Stimulated activated naive CD4-positive, alpha-beta T cell (primary cell): Measurements from ENCODE around the gene SEC24C.
"Not testable (repeated sequence)": the region's sequence is repeated elsewhere in the genome, so short reads cannot be mapped to it uniquely, and the experiment has no call there.

Source experiments
- DNase-seq, 6 experiments: peaks; one replicate each; lab custom pipeline; 2025; lab: John Stamatoyannopoulos, UW

SEC24C gene

DNA sequence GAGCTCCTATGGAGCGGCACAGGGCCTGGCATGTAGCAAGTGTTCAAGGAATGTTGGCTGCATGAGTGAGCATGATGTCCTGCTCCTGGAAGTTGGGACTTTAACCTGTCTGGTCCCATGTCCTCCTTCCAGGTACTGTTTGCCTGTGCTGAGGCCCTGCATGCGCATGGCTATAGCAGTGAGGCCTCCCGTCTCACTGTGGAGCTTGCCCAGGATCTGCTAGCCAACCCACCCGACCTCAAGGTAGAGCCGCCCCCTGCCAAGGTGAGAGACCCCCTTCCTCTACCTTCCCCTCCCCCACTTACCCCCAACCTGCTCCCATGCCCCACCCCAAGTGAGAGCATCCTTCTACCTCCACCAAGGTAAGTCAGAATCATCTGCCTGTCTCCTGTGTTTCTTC is 49.3 kb downstream of the SEC24C start:
- no peak for DNase-seq

DNA sequence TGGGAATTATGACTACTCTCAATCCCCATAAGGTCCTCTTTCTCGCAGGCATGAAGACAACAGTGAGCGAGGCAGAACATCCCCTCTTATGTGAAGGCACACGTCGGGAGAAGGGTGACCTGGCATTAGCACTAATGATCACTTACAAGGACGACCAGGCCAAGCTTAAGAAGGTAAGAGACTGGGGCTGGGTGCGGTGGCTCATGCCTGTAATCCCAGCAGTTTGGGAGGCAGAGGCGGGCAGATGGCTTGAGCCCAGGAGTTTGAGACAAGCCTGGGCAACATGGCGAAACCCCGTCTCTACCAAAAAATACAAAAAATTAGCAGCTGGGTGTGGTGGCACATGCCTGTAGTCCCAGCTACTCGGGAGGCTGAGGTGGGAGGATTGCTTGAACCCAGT is 51.3 kb downstream of the SEC24C start:
- not testable (repeated sequence) for DNase-seq

DNA sequence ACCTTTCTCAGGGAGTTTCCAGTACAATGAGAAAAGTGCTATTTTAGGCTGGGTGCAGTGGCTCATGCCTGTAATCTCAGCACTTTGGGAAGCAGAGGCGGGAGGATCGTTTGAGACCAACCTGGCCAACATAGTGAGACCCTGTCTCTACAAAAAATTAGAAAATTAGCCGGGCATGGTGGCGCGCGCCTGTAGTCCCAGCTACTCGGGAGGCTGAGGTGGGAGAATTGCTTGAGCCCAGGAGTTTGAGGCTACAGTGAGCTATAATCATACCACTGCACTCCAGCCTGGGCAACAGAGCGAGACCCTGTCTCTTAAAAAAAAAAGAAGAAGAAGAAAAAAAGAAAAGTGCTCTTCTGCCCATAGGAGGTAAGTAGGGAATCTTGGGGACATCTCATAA is 51.9 kb downstream of the SEC24C start:
- not testable (repeated sequence) for DNase-seq

DNA sequence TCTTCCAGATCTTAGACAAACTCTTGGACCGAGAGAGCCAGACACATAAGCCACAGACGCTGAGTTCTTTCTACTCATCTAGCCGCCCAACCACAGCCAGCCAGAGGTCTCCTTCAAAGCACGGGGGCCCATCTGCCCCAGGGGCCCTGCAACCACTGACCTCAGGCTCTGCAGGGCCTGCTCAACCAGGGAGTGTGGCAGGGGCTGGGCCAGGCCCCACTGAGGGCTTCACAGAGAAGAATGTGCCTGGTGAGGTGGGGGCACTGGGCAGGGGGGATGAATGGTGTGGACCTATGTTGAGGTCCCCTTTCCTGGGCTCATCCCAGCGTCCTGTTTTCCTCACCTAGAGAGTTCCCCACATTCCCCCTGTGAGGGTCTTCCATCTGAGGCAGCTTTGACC is 52.6 kb downstream of the SEC24C start:
- no peak for DNase-seq

DNA sequence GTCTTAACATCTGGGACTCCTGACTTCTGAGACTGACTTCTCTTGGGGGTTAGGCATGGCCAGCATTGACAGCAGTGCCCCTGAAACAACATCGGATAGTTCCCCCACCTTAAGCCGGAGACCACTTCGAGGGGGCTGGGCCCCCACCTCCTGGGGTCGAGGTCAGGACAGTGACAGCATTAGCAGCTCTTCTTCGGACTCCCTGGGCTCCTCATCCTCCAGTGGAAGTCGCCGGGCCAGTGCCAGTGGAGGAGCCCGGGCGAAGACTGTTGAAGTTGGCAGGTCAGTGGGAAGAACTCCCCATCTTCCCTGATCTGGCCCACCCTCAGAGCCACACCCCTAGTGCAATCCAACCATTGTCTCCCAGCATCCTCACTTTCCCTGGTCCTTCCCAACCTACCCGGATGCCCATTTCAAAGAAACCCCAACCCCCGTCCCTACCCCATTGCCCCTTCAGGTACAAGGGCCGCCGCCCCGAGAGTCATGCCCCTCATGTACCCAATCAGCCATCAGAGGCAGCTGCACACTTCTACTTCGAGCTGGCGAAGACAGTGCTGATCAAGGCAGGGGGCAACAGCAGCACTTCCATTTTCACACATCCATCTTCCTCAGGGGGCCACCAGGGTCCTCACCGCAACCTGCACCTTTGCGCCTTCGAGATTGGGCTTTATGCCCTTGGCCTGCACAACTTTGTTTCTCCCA is 53.3 kb downstream of the SEC24C start:
- no peak for DNase-seq

DNA sequence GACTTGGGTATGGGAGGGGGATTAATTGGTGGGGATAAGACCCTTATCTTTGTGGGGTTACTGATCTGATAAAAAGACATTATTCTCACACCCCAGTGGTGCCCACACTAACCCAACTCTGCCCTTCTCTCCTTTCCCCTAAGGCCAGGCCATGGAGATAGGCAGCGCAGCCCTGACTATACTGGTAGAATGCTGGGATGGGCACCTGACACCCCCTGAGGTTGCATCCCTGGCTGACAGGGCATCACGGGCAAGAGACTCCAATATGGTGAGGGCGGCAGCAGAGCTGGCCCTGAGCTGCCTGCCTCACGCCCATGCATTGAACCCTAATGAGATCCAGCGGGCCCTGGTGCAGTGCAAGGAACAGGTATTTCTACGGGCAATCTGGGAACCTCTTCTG is 53.9 kb downstream of the SEC24C start:
- no peak for DNase-seq

DNA sequence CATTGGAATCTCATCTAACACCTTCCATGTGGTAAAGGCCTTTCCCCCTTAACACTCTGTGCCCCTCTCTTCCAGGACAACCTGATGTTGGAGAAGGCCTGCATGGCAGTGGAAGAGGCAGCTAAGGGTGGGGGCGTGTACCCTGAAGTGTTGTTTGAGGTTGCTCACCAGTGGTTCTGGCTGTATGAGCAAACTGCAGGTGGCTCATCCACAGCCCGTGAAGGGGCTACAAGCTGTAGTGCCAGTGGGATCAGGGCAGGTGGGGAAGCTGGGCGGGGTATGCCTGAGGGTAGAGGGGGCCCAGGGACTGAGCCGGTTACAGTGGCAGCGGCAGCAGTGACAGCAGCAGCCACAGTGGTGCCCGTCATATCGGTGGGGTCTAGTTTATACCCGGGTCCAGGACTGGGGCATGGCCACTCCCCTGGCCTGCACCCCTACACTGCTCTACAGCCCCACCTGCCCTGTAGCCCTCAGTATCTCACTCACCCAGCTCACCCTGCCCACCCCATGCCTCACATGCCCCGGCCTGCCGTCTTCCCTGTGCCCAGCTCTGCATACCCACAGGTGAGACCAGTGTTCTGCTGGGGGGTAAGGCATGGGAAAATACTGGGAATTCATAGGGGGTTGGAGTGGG is 54.9 kb downstream of the SEC24C start:
- no peak for DNase-seq

DNA sequence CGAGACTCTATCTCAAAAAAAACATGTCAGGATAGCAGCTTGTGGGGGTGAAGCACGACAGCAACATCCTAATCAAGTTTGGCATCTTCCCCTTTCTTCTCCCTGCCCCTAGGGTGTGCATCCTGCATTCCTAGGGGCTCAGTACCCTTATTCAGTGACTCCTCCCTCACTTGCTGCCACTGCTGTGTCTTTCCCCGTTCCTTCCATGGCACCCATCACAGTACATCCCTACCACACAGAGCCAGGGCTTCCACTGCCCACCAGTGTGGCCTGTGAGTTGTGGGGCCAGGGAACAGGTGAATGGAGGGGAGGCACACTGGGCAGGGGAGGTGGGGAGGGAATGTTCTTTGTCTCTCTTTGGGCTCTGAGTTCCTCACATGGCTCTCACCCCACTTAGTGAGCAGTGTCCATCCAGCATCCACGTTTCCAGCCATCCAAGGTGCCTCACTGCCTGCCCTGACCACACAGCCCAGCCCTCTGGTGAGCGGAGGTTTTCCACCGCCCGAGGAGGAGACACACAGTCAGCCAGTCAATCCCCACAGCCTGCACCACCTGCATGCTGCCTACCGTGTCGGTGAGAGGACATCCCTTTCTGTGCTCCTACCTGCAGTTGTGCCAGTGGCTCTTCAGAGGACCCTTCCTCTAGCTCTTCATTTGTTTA is 55.9 kb downstream of the SEC24C start:
- no peak for DNase-seq

DNA sequence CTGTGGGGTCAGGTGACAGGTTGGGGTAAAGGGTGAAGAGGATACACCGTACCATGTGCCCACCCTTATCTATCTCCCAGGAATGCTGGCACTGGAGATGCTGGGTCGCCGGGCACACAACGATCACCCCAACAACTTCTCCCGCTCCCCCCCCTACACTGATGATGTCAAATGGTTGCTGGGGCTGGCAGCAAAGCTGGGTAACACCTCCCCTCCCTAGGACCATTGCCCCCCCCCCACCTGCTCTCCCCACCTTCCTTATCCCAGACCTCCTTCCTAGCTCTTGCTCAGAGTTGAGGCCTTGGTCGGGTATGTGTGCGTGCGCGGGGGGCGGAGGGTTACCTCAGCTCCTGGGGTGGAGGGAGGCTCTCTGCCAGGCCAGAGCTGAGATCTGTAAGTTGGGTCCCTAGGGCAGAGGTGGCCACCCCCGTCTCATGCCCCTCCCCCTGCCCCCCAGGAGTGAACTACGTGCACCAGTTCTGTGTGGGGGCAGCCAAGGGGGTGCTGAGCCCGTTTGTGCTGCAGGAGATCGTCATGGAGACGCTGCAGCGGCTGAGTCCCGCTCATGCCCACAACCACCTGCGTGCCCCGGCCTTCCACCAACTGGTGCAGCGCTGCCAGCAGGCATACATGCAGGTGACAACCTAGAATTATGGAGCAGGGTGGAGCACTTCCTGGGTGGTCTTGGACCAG is 56.5 kb downstream of the SEC24C start:
- DNase-seq = no peak

DNA sequence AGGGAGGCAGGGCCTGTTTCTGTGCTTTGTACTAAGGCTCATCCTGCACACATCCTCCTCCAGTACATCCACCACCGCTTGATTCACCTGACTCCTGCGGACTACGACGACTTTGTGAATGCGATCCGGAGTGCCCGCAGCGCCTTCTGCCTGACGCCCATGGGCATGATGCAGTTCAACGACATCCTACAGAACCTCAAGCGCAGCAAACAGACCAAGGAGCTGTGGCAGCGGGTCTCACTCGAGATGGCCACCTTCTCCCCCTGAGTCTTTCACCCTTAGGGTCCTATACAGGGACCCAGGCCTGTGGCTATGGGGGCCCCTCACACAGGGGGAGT is 57.0 kb downstream of the SEC24C start:
- DNase-seq = peak in 1 of 6 experiments; percentile 10

DNA sequence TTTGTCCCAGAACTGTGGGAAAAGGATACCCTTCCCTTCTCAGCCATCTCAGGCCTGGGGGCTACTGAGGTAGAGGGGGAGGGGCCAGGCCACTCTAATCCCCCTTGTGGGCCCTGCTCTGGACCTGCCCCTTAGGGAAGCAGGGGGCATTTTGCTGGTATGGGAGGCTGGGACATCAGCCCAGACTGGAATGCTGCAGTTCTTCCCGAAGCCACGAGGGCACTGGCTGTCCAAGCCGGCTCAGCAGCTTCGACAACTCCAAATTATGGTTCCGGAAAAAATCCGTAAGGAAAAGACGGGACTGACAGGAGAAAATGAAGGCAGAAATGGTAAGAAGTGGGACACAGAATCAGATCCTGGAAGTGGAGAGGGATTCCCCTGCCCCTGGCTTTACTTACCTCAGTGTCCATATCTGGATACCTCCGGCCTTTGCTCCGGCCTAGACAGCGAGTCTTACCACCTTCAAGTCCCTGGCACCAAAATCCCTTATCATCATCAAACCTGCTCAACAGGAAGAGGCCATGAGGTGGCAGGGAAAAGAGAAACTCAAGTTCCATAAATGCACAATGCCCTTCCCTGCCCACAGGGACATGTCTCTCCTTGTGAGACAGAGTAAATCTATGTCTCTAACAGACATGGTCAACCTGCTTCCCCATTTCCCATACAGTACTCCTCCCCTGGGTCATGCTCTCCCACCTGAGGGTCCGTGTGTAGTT is 58.3 kb downstream of the SEC24C start:
- DNase-seq = no peak

DNA sequence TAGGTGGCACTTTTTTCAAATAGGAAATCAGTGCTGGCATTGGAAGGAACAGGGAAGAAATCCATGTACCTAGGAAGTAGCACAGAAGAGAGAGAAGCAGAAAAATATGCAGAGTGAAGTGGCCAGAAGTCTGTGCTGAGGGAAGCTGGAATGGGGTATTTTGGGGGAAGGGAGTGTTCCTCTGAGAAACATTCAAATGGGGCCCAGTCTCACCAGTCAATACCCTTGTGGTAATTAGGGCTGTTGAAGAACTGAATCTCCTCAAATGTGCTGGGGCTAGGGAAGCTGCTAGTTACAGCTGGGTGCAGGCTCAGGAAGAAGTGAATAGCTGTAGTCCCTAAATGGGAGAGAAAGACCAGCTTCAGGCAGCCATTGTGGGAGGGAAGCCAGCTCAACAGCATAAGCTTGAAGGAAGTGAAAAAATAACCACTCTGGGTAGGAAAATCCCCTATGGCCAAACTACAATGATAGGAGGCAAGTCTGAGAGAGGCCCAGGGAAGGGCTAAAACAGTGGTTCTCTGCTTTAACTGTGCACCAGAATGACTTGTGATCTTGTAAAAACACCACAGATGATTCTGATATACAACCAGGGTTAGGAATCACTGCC is 59.6 kb downstream of the SEC24C start:
- no peak for DNase-seq

DNA sequence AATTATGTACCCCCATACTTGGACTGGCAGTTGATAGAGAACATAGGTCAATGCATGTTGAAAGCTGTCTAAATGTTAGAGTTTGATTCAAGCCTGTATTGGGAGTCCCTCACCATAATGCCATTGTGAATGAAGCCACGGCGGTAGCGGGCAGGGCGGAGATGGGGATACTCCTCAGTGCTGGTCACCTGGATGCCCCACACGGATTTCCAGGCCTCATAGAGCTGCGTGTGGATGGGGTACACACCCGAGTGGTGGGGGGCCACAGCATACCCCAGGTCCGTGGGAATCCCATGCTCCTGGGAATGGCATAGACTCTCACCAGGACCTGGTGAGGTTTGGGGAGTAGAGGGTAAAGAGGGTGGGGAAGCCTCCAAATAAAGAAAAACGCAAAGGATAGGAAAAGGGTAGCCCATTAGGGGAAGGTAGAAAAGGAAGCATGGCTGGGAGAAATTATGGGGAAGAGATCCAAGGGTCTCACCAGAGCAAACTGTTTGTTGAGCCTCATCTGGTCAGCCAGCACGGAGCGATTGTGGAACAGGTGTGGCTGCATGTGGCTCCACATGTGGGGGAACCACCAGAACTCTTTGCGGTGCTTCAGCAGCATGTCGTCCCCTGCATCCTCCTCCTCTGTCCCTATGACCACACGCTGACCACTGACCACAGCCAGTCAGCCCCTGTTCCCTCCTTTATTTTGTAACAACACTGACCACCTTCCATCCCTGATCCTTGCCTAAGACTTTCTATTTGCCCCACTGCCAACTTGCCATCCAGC is 62.2 kb downstream of the SEC24C start:
- DNase-seq = no peak

DNA sequence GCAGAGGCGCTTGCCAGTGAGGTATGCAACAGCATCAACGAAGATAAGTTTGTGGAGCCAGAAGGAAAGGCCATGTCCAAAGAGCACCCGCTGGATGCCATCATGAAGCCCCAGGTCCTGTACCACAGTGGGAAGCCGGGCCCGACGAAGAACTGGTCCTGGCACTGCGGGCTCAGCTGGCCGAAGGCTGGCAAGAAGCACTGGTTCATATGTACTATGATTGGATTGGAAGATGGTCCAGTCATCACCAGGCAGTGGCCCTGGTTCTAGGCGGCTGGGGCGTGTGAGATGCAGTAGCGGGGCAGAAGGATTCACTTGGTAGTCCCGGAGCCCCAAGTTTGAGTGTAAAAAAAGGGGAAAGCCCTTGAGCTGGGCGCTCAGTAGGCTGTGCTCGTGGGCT is 63.3 kb downstream of the SEC24C start:
- no peak for DNase-seq

DNA sequence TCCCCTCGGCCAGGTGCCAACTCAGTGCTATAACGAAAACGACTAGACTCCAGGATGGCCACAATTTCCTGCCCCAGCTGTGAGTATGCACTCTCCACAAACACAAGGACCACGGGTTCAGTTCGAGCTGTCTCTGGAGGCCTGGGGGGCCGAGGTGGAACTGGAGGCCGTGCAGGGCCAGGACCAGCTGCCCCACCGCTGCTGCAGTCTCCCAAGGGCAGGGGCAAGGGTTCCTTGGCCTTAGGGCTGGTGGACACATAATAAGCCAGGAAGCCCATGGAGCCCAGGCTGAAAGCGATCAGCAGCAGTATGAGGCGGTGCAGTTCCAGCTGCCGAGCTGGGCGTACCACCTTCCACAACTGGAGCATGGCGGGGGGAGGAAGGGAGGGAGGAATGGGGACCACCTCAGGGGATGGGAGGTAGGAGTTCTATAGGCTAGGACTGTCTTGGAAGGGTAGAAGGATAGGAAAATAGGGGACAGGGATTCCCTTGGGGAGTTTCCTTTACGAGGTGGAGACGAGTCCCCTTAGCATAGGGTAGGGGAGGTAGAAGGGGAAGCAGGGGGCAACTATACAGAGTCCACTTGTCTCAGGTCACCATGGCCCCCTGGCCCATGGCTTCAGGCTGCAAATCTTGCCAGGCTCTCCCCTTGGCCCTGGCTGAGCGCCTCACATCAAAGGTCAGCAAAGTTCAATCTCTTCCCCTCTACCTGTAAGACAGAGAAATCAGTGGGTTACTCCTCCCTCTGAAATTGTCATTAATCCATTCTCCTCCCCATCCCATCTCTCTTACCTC is 64.0 kb downstream of the SEC24C start:
- no peak for DNase-seq

DNA sequence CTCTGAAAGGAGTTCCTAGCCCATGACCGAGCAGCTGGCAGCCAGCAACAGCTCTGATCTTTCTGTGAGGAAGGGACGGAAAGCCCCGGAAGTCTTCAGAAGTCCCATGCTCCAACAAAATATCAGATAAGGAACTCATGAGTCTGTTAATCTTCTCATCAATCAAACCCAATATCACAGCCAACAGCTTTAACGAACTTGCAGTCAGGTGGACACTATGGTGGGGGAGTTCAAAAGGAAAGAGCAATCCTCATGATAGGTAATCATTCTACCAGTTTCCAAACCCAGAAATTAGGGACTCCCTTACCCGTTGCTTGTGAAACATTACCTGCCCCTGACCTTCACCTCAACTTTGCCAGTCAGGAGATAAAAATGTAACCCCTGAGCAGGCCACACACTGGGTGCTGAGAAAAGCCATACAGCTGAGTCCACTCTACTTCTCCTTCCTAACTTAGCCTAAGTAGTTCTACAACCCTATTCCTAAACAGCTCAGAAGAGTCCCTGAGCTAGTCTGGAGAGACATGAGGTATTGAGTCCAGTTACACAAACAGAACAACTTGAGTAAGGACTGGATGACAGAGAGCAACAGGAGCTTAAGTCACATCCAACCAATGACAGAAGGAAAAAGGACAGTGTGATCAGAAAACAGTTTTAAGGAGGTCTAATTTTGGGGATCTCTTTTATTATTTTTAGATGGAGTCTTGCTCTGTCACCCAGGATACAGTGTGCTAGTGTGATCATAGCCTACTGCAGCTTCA is 65.1 kb downstream of the SEC24C start:
- DNase-seq = no peak

DNA sequence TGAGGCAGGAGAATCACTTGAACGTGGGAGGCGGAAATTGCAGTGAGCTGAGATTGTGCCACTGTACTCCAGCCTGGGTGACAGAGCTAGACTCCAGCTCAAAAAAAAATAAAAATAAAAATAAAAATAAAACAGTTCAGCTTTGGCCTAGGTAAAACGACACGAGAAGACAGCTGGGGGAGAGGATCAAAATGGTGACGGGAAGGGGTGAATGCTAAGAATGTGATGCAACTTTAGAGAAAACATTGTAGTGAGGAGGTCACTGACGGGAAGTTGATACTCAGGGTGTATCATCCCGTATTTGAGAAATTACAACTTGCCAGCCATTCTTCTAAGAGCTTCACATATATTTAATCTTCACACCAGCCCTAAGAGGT is 66.2 kb downstream of the SEC24C start:
- DNase-seq = peak in 2 of 6 experiments; percentile 35 to 47

DNA sequence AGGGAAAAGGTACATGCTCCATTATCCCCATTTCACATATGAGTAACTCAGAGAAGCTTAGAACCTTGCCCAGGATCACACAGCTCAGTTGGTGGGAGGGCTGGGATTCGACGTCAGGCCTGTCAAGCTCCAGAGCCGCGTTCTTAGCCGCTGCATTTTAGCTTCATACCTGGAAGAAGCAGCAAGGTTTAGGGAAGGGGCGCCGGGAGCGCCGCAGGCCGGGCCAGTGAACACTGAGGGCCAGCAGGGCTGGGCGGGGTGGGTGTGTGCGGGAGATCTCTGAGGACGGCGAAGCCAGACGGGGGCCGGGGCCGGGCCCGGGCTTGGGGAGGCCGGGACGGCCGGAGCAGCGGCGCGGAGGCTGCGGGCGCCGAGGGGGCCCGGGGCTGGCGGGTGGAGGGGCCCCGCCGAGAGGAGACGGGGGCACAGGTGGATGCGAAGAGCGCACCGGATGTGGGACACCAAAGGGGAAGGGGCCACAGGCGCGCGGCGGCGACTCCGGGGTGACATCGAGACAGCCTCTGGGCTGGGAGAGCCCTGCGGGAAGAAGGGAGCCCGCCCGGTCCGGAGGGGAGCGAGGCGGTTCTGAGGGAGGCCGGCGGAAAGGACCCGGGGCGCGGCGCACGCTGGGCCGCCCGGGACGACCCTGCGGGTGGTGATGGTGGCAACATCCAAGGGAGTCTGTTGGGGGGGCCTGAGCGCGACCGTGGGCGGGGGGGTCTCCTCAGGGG is 66.7 kb downstream of the SEC24C start:
- DNase-seq = peak; percentile 28 to 85 (median 56)

DNA sequence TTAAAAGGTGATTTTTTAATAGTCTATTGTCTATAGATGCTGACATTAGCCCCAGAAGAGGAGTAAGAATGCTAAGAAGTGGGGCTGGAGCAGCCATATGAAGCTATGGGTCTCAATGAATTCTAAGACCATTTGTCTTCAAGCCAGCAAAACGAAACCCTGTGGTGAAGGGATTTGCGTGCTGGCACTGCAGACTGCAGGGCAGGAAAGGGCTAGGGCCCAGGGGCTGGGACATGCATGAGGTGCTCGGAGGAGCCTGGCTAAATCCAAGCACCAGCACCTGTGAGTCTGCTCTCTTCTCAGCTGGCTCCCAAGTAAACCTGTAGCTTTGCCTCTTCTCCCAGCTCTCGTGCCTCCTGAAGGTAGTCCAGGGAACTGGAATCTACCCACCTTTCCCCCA is 68.5 kb downstream of the SEC24C start:
- DNase-seq = no peak
